Astrocyte (in vitro differentiated cells and primary cell): ENCODE data around the gene SFTPB. TPM values are rescaled to one million over a fixed set of nuclear protein-coding genes. Genes with fewer than 3 reads are reported as not detected.

Experiments used
- DNase-seq: peaks from one replicate; pipeline ENCODE4 v3.0.0-alpha.2; 2010; ENCODE audit warnings: low read depth
- FAIRE-seq: peaks from 2 replicates; lab custom pipeline; 2011; peaks lifted over from hg19 to GRCh38; lab: Jason Lieb, UNC
- H2AFZ ChIP-seq: 2 replicates; pipeline ENCODE4 v1.6.0; 2012; ENCODE audit warnings: low read depth, low read length, inconsistent platforms
- H3K27ac ChIP-seq: 2 replicates; pipeline ENCODE4 v1.5.1; 2011; ENCODE audit warnings: low read depth, low read length, inconsistent platforms
- H3K27me3 ChIP-seq: 2 replicates; pipeline ENCODE4 v1.6.0; 2011; ENCODE audit warnings: low read length, inconsistent platforms; ENCODE audit not compliant: insufficient read depth
- H3K36me3 ChIP-seq: 2 replicates; pipeline ENCODE4 v1.5.1; 2011; ENCODE audit warnings: low read length, inconsistent platforms; ENCODE audit not compliant: insufficient read depth
- H3K4me1 ChIP-seq: 2 replicates; pipeline ENCODE4 v1.5.1; 2011; ENCODE audit warnings: low read length, inconsistent platforms; ENCODE audit not compliant: insufficient read depth
- H3K4me2 ChIP-seq: 2 replicates; pipeline ENCODE4 v1.6.0; 2012; ENCODE audit warnings: low read length, inconsistent platforms
- H3K4me3 ChIP-seq: 2 replicates; pipeline ENCODE4 v1.5.1; 2011; ENCODE audit warnings: low read depth, mild to moderate bottlenecking, low read length, inconsistent platforms; ENCODE audit not compliant: insufficient read depth
- H3K79me2 ChIP-seq: 2 replicates; pipeline ENCODE4 v1.6.0; 2012; ENCODE audit warnings: mild to moderate bottlenecking, low read length, inconsistent platforms; ENCODE audit not compliant: insufficient read depth
- H3K9ac ChIP-seq: 2 replicates; pipeline ENCODE4 v1.6.0; 2012; ENCODE audit warnings: mild to moderate bottlenecking, low read length, inconsistent platforms
- H3K9me3 ChIP-seq: 2 replicates; pipeline ENCODE4 v1.5.1; 2012; ENCODE audit warnings: low read depth, mild to moderate bottlenecking, low read length, inconsistent platforms; ENCODE audit not compliant: insufficient read depth
- H4K20me1 ChIP-seq: 2 replicates; pipeline ENCODE4 v1.6.0; 2012; ENCODE audit warnings: low read length, inconsistent platforms; ENCODE audit not compliant: insufficient read depth
- H3K27ac Mint-ChIP-seq: one replicate; pipeline ENCODE4 v1.8.0; 2021; ENCODE audit warnings: mild to moderate bottlenecking, mixed read lengths; ENCODE audit not compliant: unreplicated experiment
- H3K27me3 Mint-ChIP-seq: one replicate; pipeline ENCODE4 v1.8.0; 2021; ENCODE audit warnings: low read depth, mixed read lengths; ENCODE audit not compliant: unreplicated experiment
- H3K36me3 Mint-ChIP-seq: one replicate; pipeline ENCODE4 v1.8.0; 2021; ENCODE audit warnings: low read depth, mixed read lengths; ENCODE audit not compliant: unreplicated experiment
- H3K4me1 Mint-ChIP-seq: one replicate; pipeline ENCODE4 v1.8.0; 2021; ENCODE audit warnings: low read depth, mixed read lengths; ENCODE audit not compliant: unreplicated experiment
- H3K4me3 Mint-ChIP-seq: one replicate; pipeline ENCODE4 v1.8.0; 2021; ENCODE audit warnings: mild to moderate bottlenecking, moderate library complexity, mixed read lengths; ENCODE audit not compliant: unreplicated experiment
- H3K9me3 Mint-ChIP-seq: one replicate; pipeline ENCODE4 v1.8.0; 2021; ENCODE audit warnings: mild to moderate bottlenecking, mixed read lengths; ENCODE audit not compliant: unreplicated experiment
- EZH2 ChIP-seq: IDR thresholded peaks from 2 replicates; pipeline ENCODE4 v1.6.1; 2012; ENCODE audit warnings: mild to moderate bottlenecking, low read length, inconsistent platforms; ENCODE audit not compliant: insufficient read depth
- total RNA-seq: library from RNA; stranded (reverse); gene quantifications from 2 replicates; pipeline ENCODE4 v1.2.1, GENCODE V29; 2021
- TF ChIP-seq, protein P1 (sequence below): IDR thresholded peaks from 2 replicates; pipeline ENCODE4 v1.5.1; 2011; ENCODE audit warnings: low read depth, mild to moderate bottlenecking, inconsistent platforms, low read length, moderate library complexity; ENCODE audit not compliant: insufficient read depth

SFTPB gene
- total RNA-seq, 1 donor from 2014 or later: not detected

- no peak overlapping the region for H3K27ac Mint-ChIP-seq
- Histone ChIP-seq H3K4me2 (no peak overlapping the region), H3K9me3 (no peaks in the 10 kb centered on the region), H2AFZ (no peak overlapping the region), H3K4me3 (no peak overlapping the region), H3K27me3 (peaks cover 8% of the 10 kb centered on the region), H3K9ac (no peak overlapping the region), H3K36me3 (no peaks in the 10 kb centered on the region), H3K27ac (no peak overlapping the region), H3K79me2 (no peaks in the 10 kb centered on the region), H4K20me1 (no peaks in the 10 kb centered on the region), H3K4me1 (peaks cover 18% of the 10 kb centered on the region)
- no peaks in the 10 kb centered on the region for H3K9me3 Mint-ChIP-seq
- H3K4me3 Mint-ChIP-seq: no peak overlapping the region
- H3K36me3 Mint-ChIP-seq: no peaks in the 10 kb centered on the region
- peaks cover 22% of the 10 kb centered on the region for H3K4me1 Mint-ChIP-seq
- FAIRE-seq (no peak), DNase-seq (no peak)
- TF ChIP-seq, protein P1, sequence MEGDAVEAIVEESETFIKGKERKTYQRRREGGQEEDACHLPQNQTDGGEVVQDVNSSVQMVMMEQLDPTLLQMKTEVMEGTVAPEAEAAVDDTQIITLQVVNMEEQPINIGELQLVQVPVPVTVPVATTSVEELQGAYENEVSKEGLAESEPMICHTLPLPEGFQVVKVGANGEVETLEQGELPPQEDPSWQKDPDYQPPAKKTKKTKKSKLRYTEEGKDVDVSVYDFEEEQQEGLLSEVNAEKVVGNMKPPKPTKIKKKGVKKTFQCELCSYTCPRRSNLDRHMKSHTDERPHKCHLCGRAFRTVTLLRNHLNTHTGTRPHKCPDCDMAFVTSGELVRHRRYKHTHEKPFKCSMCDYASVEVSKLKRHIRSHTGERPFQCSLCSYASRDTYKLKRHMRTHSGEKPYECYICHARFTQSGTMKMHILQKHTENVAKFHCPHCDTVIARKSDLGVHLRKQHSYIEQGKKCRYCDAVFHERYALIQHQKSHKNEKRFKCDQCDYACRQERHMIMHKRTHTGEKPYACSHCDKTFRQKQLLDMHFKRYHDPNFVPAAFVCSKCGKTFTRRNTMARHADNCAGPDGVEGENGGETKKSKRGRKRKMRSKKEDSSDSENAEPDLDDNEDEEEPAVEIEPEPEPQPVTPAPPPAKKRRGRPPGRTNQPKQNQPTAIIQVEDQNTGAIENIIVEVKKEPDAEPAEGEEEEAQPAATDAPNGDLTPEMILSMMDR: no peak
- no peak for TF ChIP-seq EZH2
- H3K27me3 Mint-ChIP-seq: peaks cover 20% of the 10 kb centered on the region
Observed at GRCh38 chr2:85708641-85709040, 40.6 kb upstream of the SFTPB start.

DNA sequence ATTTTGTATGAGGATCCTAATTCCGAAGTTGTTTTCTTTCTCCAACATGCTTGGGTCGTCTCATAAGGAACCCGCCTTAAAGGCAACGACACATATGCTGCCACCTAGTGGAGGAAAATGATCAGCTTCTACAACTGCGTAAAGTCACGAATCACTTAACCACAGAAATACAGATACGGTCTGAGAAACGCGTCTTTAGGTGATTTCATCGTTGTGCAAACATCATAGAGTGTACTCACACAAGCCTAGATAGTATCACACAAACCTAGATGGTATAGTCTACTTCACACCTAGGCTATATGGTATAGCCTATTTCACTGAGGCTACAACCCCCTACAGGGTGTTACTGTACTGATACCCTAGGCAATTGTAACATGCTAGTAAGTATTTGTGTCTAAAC lies 39.3 kb upstream of the SFTPB start:
- H3K36me3 Mint-ChIP-seq: no peaks in the 10 kb centered on the region
- Histone ChIP-seq H2AFZ (no peak overlapping the region), H3K4me1 (peaks cover 14% of the 10 kb centered on the region), H3K79me2 (no peaks in the 10 kb centered on the region), H3K27ac (no peak overlapping the region), H3K36me3 (no peaks in the 10 kb centered on the region), H3K9ac (no peak overlapping the region), H3K9me3 (no peaks in the 10 kb centered on the region), H3K4me3 (no peak overlapping the region), H3K4me2 (peak overlapping the region; percentile 13), H3K27me3 (peaks cover 8% of the 10 kb centered on the region), H4K20me1 (no peaks in the 10 kb centered on the region)
- FAIRE-seq (peak; percentile 98), DNase-seq (peak; percentile 78)
- peaks cover 20% of the 10 kb centered on the region for H3K27me3 Mint-ChIP-seq
- peak overlapping the region; percentile 47 for H3K27ac Mint-ChIP-seq
- H3K4me3 Mint-ChIP-seq: no peak overlapping the region
- H3K9me3 Mint-ChIP-seq: no peaks in the 10 kb centered on the region
- H3K4me1 Mint-ChIP-seq: peaks cover 26% of the 10 kb centered on the region
- TF ChIP-seq, protein P1: peak; percentile 98
- no peak for TF ChIP-seq EZH2

DNA sequence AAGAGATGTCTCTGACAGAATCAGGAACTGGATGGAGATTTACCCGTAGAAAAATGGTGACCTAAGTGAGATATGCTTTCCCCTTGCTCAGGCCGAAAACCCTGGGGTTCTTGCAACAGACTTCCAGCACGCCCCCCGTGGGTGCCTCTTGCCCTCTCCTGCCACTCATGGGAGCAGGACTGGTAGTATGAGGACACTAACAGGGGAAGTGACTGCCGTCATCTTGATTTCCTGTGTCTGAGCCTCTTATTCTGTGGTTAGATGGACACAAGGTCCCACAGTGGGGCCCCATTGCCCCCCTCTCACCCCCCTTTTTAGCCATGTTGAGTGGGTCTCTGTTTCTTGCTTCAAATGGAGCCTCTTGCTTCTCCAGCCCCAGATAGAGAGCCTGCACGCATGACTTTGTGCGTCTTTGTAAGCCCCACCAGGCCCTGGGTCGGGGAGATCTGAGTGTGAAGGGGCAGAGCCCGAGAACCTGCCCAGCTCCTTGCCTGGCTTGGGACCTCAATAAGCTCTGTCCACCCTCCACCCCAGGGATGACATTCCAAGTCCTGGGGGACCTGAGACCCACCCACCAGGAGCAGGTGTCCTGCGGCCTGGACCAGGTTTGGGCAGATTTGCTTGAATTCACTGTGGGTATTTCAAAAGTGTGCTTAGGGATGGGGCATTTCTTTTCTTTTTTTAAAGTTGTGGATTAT lies 38.7 kb upstream of the SFTPB start:
- Mint-ChIP-seq H3K27me3 (peaks cover 20% of the 10 kb centered on the region), H3K27ac (peak overlapping the region; percentile 47), H3K36me3 (no peaks in the 10 kb centered on the region), H3K4me1 (peaks cover 31% of the 10 kb centered on the region), H3K4me3 (no peak overlapping the region), H3K9me3 (no peaks in the 10 kb centered on the region)
- Histone ChIP-seq H3K9me3 (no peaks in the 10 kb centered on the region), H3K27me3 (peaks cover 8% of the 10 kb centered on the region), H3K79me2 (no peaks in the 10 kb centered on the region), H3K4me3 (no peak overlapping the region), H3K4me1 (peaks cover 17% of the 10 kb centered on the region), H3K36me3 (no peaks in the 10 kb centered on the region), H3K4me2 (no peak overlapping the region), H3K9ac (no peak overlapping the region), H4K20me1 (no peaks in the 10 kb centered on the region), H3K27ac (no peak overlapping the region), H2AFZ (no peak overlapping the region)
- FAIRE-seq: no peak
- TF ChIP-seq, protein P1: no peak
- TF ChIP-seq EZH2: no peak
- no peak for DNase-seq
